D721Med (cell line): ENCODE results near the gene TAPBP.
"Not testable (repeated sequence)": the region's sequence is repeated elsewhere in the genome, so short reads cannot be mapped to it uniquely, and the experiment has no call there.

Experiments
- DNase-seq: peaks from one replicate; pipeline ENCODE4 v3.0.0; 2011; ENCODE audit warnings: low spot score; ENCODE audit not compliant: insufficient read length
- FAIRE-seq: peaks from 2 replicates; lab custom pipeline; 2011; peaks lifted over from hg19 to GRCh38; lab: Jason Lieb, UNC
- CTCF ChIP-seq: IDR thresholded peaks from 2 replicates; pipeline ENCODE4 v1.5.1; 2012; ENCODE audit warnings: mild to moderate bottlenecking, control low read depth; ENCODE audit not compliant: insufficient read depth; ENCODE audit errors: missing control alignments

Gene TAPBP

GRCh38 chr6:33313709-33314514 lies at the start of gene TAPBP:
TSS of gene TAPBP (minus strand) at chr6:33314078. CDS start at chr6:33314041, 37 bp downstream.
- no peak for FAIRE-seq
- DNase-seq: no peak
- TF ChIP-seq CTCF: no peak

- not testable (repeated sequence) for DNase-seq, FAIRE-seq
These were observed 49.6 kb upstream of the TAPBP start for GRCh38 chr6:33363486-33363885.

- FAIRE-seq: no peak
- no peak for TF ChIP-seq CTCF
- DNase-seq: no peak
These were observed 45.5 kb upstream of the TAPBP start for GRCh38 chr6:33359331-33359730.

GRCh38 chr6:33357160-33357871 lies 43.4 kb upstream of the TAPBP start:
- DNase-seq, FAIRE-seq: not testable (repeated sequence)

GRCh38 chr6:33356295-33356694 lies 42.4 kb upstream of the TAPBP start:
- no peak for TF ChIP-seq CTCF
- no peak for FAIRE-seq
- no peak for DNase-seq

- DNase-seq, FAIRE-seq: not testable (repeated sequence)
These were observed 42.0 kb upstream of the TAPBP start for GRCh38 chr6:33355860-33356259.

- no peak for TF ChIP-seq CTCF
- FAIRE-seq: no peak
- DNase-seq: no peak
These were observed 33.9 kb upstream of the TAPBP start for GRCh38 chr6:33347816-33348215.

GRCh38 chr6:33346972-33347371 lies 33.1 kb upstream of the TAPBP start:
- not testable (repeated sequence) for FAIRE-seq, DNase-seq
